K562 (cell line): Measurements from ENCODE around the gene SH3PXD2B. TPM values are rescaled to one million over a fixed set of nuclear protein-coding genes. Genes with fewer than 3 reads are reported as not detected.

Experiments
- ATAC-seq: fragments of 200-7000 bp; cut with Tn5 transposase; 3 replicates; pipeline ENCODE4 v1.9.1; 2020; ENCODE audit warnings: moderate library complexity
- BruUV-seq: library from RNA; stranded (reverse); fragments of 400-500 nt; replicated peaks from 2 replicates; lab custom pipeline; 2021; lab: Mats Ljungman, UMichigan
- CTCF ChIA-PET: fragments of 300-600 bp; formaldehyde crosslinking; extraction: SDS; loops from one replicate; lab custom pipeline; 2021; ENCODE audit warnings: low intra/inter-chr PET ratio; lab: Yijun Ruan, JAX
- POLR2A ChIA-PET: fragments of 300-600, 350-650 bp; sonication (Branson Sonifier 250); formaldehyde crosslinking; extraction: SDS; loops from one replicate; lab custom pipeline; 2021; ENCODE audit warnings: antibody characterized with exemption, inconsistent platforms; lab: Yijun Ruan, JAX
- DNase-seq, 4 experiments: peaks; one replicate each; pipeline versions ENCODE4 v3.0.0 to v3.0.0-alpha.2; 2011 to 2018; ENCODE audit warnings: low spot score in 3 of 4, mixed read lengths in 3 of 4; ENCODE audit errors: extremely low read depth in 1 of 4
- FAIRE-seq: peaks from 2 replicates; lab custom pipeline; 2011; peaks lifted over from hg19 to GRCh38; lab: Jason Lieb, UNC
- H2AFZ ChIP-seq: 2 replicates; pipeline ENCODE4 v1.6.0; 2011; ENCODE audit warnings: low read depth, low read length, control low read depth, inconsistent platforms
- H3K27ac ChIP-seq: fragments of 200-600 bp; 3 replicates; pipeline ENCODE4 v1.8.0; 2011; ENCODE audit warnings: low read depth, mild to moderate bottlenecking, control low read depth, inconsistent platforms, low read length, moderate library complexity, mixed read lengths; ENCODE audit errors: extremely low read depth
- H3K27me3 ChIP-seq, 2 experiments: fragments of 300-600 bp in 1 of 2; 2 replicates in 1 of 2; 3 replicates in 1 of 2; pipeline versions ENCODE4 v1.6.0 to v1.8.0; 2011; ENCODE audit warnings: inconsistent platforms in 2 of 2, low read length in 2 of 2, mild to moderate bottlenecking in 1 of 2, mixed read lengths in 1 of 2, moderate library complexity in 1 of 2; ENCODE audit not compliant: control insufficient read depth in 2 of 2, insufficient read depth in 2 of 2
- H3K36me3 ChIP-seq: fragments of 300-600 bp; 3 replicates; pipeline ENCODE4 v1.8.0; 2011; ENCODE audit warnings: mild to moderate bottlenecking, low read length, inconsistent platforms; ENCODE audit not compliant: control insufficient read depth, insufficient read depth
- H3K4me1 ChIP-seq, 2 experiments: fragments of 200-600 bp in 1 of 2; replicated peaks in 1 of 2; 2 replicates in 1 of 2; 3 replicates in 1 of 2; pipeline versions ENCODE4 v1.5.1 to v1.8.0; 2011; ENCODE audit warnings: inconsistent platforms in 2 of 2, low read length in 2 of 2, mild to moderate bottlenecking in 1 of 2, mixed read lengths in 1 of 2, moderate library complexity in 1 of 2; ENCODE audit not compliant: control insufficient read depth in 2 of 2, insufficient read depth in 2 of 2
- H3K4me2 ChIP-seq: 2 replicates; pipeline ENCODE4 v1.6.1; 2011; ENCODE audit warnings: low read length, control low read depth, inconsistent platforms, mixed read lengths; ENCODE audit not compliant: insufficient read depth
- H3K4me3 ChIP-seq: fragments of 200-600 bp; sonication (generic), shearing (Covaris generic); 2 replicates; pipeline ENCODE4 v1.5.1; 2016; ENCODE audit warnings: control low read depth, inconsistent platforms
- H3K79me2 ChIP-seq: fragments of 200-600 bp; 3 replicates; pipeline ENCODE4 v1.8.0; 2011; ENCODE audit warnings: low read length, inconsistent platforms; ENCODE audit not compliant: control insufficient read depth, insufficient read depth
- H3K9ac ChIP-seq, 2 experiments: 2 replicates each; pipeline versions ENCODE4 v1.6.0 to v1.6.1; 2011; ENCODE audit warnings: low read depth in 2 of 2, low read length in 2 of 2, control low read depth in 1 of 2, inconsistent platforms in 1 of 2, mild to moderate bottlenecking in 1 of 2, mixed read lengths in 1 of 2; ENCODE audit not compliant: insufficient read depth in 1 of 2
- H3K9me1 ChIP-seq: one replicate; pipeline ENCODE4 v1.6.0; 2011; ENCODE audit warnings: inconsistent platforms, mild to moderate bottlenecking, low read length, moderate library complexity; ENCODE audit not compliant: control insufficient read depth, insufficient read depth
- H3K9me3 ChIP-seq: replicated peaks from 2 replicates; pipeline ENCODE4 v1.5.1; 2011; ENCODE audit warnings: low read depth, low read length, inconsistent platforms; ENCODE audit not compliant: control insufficient read depth, insufficient read depth
- H4K20me1 ChIP-seq: replicated peaks from 2 replicates; pipeline ENCODE4 v1.6.1; 2011; ENCODE audit warnings: low read length, inconsistent platforms, mixed read lengths; ENCODE audit not compliant: control insufficient read depth, insufficient read depth
- NR1H2 ChIP-seq: sonication (generic); formaldehyde crosslinking; IDR thresholded peaks from 2 replicates; pipeline ENCODE4 v1.4.0; 2020; ENCODE audit warnings: mild to moderate bottlenecking, missing genetic modification reagents
- NR2C1 ChIP-seq, 2 experiments: fragments of 450-650 bp; IDR thresholded peaks; 2 replicates each; pipeline ENCODE4 v1.6.1; 2017; ENCODE audit warnings: mild to moderate bottlenecking in 2 of 2, antibody characterized with exemption in 1 of 2, inconsistent platforms in 1 of 2, missing compliant biosample characterization in 1 of 2, missing genetic modification characterization in 1 of 2
- YBX1 ChIP-seq: fragments of 450-650 bp; IDR thresholded peaks from 2 replicates; pipeline ENCODE4 v1.7.1; 2016; ENCODE audit warnings: mild to moderate bottlenecking
- ZC3H4 ChIP-seq: sonication (generic); formaldehyde crosslinking; IDR thresholded peaks from 2 replicates; pipeline ENCODE4 v1.9.0; 2021; ENCODE audit warnings: missing genetic modification reagents, borderline replicate concordance
- ZNF551 ChIP-seq: fragments of 250-450 bp; sonication (Bioruptor Pico); IDR thresholded peaks from 2 replicates; pipeline ENCODE4 v1.5.0; 2021; ENCODE audit warnings: mild to moderate bottlenecking, moderate library complexity
- WGBS: fragments of 100-300 bp; shearing (Covaris generic); methylation state at CpG from one replicate; pipeline ENCODE4 v1.1.6; 2016; ENCODE audit warnings: low coverage, mixed read lengths; ENCODE audit not compliant: insufficient coverage; ENCODE audit errors: missing lambda C conversion rate; 5-methylcytosine and 5-hydroxymethylcytosine counted together
- in situ Hi-C: fragments of 300-500 bp; cut with MboI; formaldehyde crosslinking; loops from 4 replicates; pipeline ENCODE4 v1.15.0; 2018; ENCODE audit warnings: inconsistent platforms, mixed read lengths
- intact Hi-C: fragments of 100-400 bp; cut with micrococcal nuclease; formaldehyde crosslinking; loops from 2 replicates; pipeline ENCODE4 v1.14.2; 2022
- polyA plus RNA-seq, 8 experiments: library from polyadenylated mRNA; depleted of rRNA in 4 of 8; stranded (reverse) in 5 of 8; unstranded in 3 of 8; fragments of >200 nt; fragmentation: Nextera tagmentation in 2 of 8; fragmentation: Illumina TruSeq in 1 of 8; extraction: Ambion mirVana in 2 of 8; extraction: Trizol in 1 of 8; gene quantifications; 2 replicates each; pipeline versions ENCODE4 v1.2.1 to v1.2.3, GENCODE V29; 2011 to 2014; ENCODE audit warnings: inconsistent platforms in 1 of 8, missing spikeins in 1 of 8
- total RNA-seq, 7 experiments: library from RNA; depleted of rRNA in 6 of 7; stranded (reverse); fragments of >200 nt in 6 of 7; fragmentation: Illumina TruSeq in 2 of 7; extraction: Trizol in 2 of 7; gene quantifications; 2 replicates each; pipeline versions ENCODE4 v1.2.1 to v1.2.3, GENCODE V29; 2011 to 2021; ENCODE audit warnings: low replicate concordance in 1 of 7

Gene SH3PXD2B
- total and polyA plus RNA-seq, 9 of the 15 experiments (the other 6 are each of a cell fraction or from before 2014, with no cell fraction given) = 0.04 to 0.66 (median 0.19) TPM

- Histone ChIP-seq H3K4me3 (no peak overlapping the region), H2AFZ (no peak overlapping the region), H3K4me1 (peaks cover 8 to 10% of the 10 kb centered on the region in 2 experiments), H3K9ac (peak overlapping the region in 1 of 2 experiments; percentile 46; a peak in 1 of 4 replicates), H3K79me2 (no peaks in the 10 kb centered on the region), H3K9me1 (no peaks in the 10 kb centered on the region), H3K4me2 (no peak overlapping the region), H3K27ac (no peak overlapping the region), H3K36me3 (no peaks in the 10 kb centered on the region), H4K20me1 (peaks cover 7% of the 10 kb centered on the region; the same call in 1 of the 2 replicates), H3K9me3 (no peaks in the 10 kb centered on the region), H3K27me3 (peaks cover 25 to 76% of the 10 kb centered on the region in 2 experiments; a peak in 4 of 5 replicates)
- TF ChIP-seq ZNF551 (no peak), NR1H2 (CRISPR knock-in tag) (no peak), YBX1 (no peak), NR2C1 (IDR thresholded peaks at IDR 0.05) (no peak), NR2C1 (tag; IDR thresholded peaks at IDR 0.05) (no peak), ZC3H4 (CRISPR knock-in tag) (no peak)
- DNase-seq (no peak), FAIRE-seq (no peak), ATAC-seq (no peak)
- ChIA-PET CTCF (no interaction called here), POLR2A (interaction anchor here (0.7 to 1.0 kb wide), 2 partner anchors 9 to 207 kb away, joined by 3 read pairs; no protein-coding TSS in a partner anchor)
- 16% methylated on average over 7 of the region's 7 CpGs for WGBS
- in situ Hi-C loops = no loop called here
- intact Hi-C loops = no loop called here
- BruUV-seq = no TSS peak
These were observed 13.8 kb downstream of the SH3PXD2B start for GRCh38 chr5:172440486-172440885.
